MCF 10A (cell line): ENCODE results near the gene FERMT3. TPM values are rescaled to one million over a fixed set of nuclear protein-coding genes. Genes with fewer than 3 reads are reported as not detected.

Experiments used
- BruUV-seq: library from RNA; stranded (reverse); fragments of 400-500 nt; replicated peaks from 2 replicates; lab custom pipeline; 2021; lab: Mats Ljungman, UMichigan
- CTCF ChIA-PET: fragments of 300-600 bp; sonication (Branson Sonifier 250); formaldehyde crosslinking; extraction: SDS; loops from one replicate; lab custom pipeline; 2021; ENCODE audit warnings: antibody characterized with exemption, inconsistent platforms; lab: Yijun Ruan, JAX
- POLR2A ChIA-PET: fragments of 300-600, 350-650 bp; sonication (Branson Sonifier 250); formaldehyde crosslinking; extraction: SDS; loops from one replicate; lab custom pipeline; 2020; ENCODE audit warnings: antibody characterized with exemption, inconsistent platforms; lab: Yijun Ruan, JAX
- DNase-seq: peaks from one replicate; pipeline ENCODE4 v3.0.0-alpha.2; 2018; ENCODE audit not compliant: unreplicated experiment
- H3K27ac Mint-ChIP-seq: one replicate; pipeline ENCODE4 v1.8.0; 2022; ENCODE audit warnings: mild to moderate bottlenecking, low read depth, mixed read lengths; ENCODE audit not compliant: unreplicated experiment
- H3K27me3 Mint-ChIP-seq: one replicate; pipeline ENCODE4 v1.8.0; 2022; ENCODE audit warnings: mixed read lengths; ENCODE audit not compliant: insufficient read depth, unreplicated experiment
- H3K36me3 Mint-ChIP-seq: one replicate; pipeline ENCODE4 v1.8.0; 2022; ENCODE audit warnings: mild to moderate bottlenecking, moderate library complexity, mixed read lengths; ENCODE audit not compliant: insufficient read depth, unreplicated experiment
- H3K4me1 Mint-ChIP-seq: one replicate; pipeline ENCODE4 v1.8.0; 2022; ENCODE audit warnings: mixed read lengths; ENCODE audit not compliant: insufficient read depth, unreplicated experiment
- H3K4me3 Mint-ChIP-seq: one replicate; pipeline ENCODE4 v1.8.0; 2022; ENCODE audit warnings: mild to moderate bottlenecking, moderate library complexity, mixed read lengths; ENCODE audit not compliant: unreplicated experiment
- H3K9me3 Mint-ChIP-seq: one replicate; pipeline ENCODE4 v1.8.0; 2022; ENCODE audit warnings: mixed read lengths; ENCODE audit not compliant: unreplicated experiment
- CTCF ChIP-seq: fragments of 200-600 bp; IDR thresholded peaks from one replicate; pipeline ENCODE4 v1.8.0; 2022; ENCODE audit warnings: antibody characterized with exemption, mild to moderate bottlenecking; ENCODE audit not compliant: unreplicated experiment
- intact Hi-C: fragments of 100-400 bp; cut with micrococcal nuclease; formaldehyde crosslinking; loops from 2 replicates; pipeline ENCODE4 v1.14.1; 2022
- total RNA-seq: library from RNA; stranded (reverse); gene quantifications from 2 replicates; pipeline ENCODE4 v1.2.3, GENCODE V29; 2022

The FERMT3 gene
- total RNA-seq, 1 experiment from 2014 or later: 0.44 TPM

- Mint-ChIP-seq H3K27ac (peak overlapping the region; percentile 70), H3K27me3 (no peaks in the 10 kb centered on the region), H3K9me3 (no peaks in the 10 kb centered on the region), H3K4me1 (peaks cover 25% of the 10 kb centered on the region), H3K36me3 (peaks cover 42% of the 10 kb centered on the region), H3K4me3 (peak overlapping the region; percentile 93)
- no TSS peak for BruUV-seq
- no peak for TF ChIP-seq CTCF
- CTCF ChIA-PET: interaction anchor here (0.6 to 3.1 kb wide), 9 partner anchors 9 to 89 kb away, joined by 3 to 27 read pairs (median 4); partner anchors contain the start of genes CATSPERZ, ESRRA, PLCB3 and PRDX5
- intact Hi-C loops: no loop called here
- POLR2A ChIA-PET: interaction anchor here (0.5 to 10.8 kb wide), 13 partner anchors 8 to 92 kb away, joined by 3 to 122 read pairs (median 5); partner anchors contain the start of genes CATSPERZ, DNAJC4, ESRRA and NUDT22
- no peak for DNase-seq
Measured at GRCh38 chr11:64243236-64243854, 36.8 kb downstream of the FERMT3 start.

- BruUV-seq: no TSS peak
- H3K9me3 Mint-ChIP-seq: no peaks in the 10 kb centered on the region
- DNase-seq: no peak
- H3K27me3 Mint-ChIP-seq: no peaks in the 10 kb centered on the region
- H3K4me3 Mint-ChIP-seq: peak overlapping the region; percentile 93
- intact Hi-C loops: no loop called here
- CTCF ChIA-PET: interaction anchor here (0.6 to 3.1 kb wide), 6 partner anchors 8 to 74 kb away, joined by 3 to 27 read pairs (median 8); partner anchors contain the start of genes CATSPERZ, ESRRA, FERMT3 and PLCB3
- no peak for TF ChIP-seq CTCF
- peaks cover 25% of the 10 kb centered on the region for H3K4me1 Mint-ChIP-seq
- POLR2A ChIA-PET: interaction anchor here (0.6 to 10.8 kb wide), 8 partner anchors 13 to 1413 kb away, joined by 3 to 122 read pairs (median 16); partner anchors contain the start of genes CATSPERZ, DNAJC4, ESRRA and NUDT22
- H3K27ac Mint-ChIP-seq: peak overlapping the region; percentile 70
- peaks cover 37% of the 10 kb centered on the region for H3K36me3 Mint-ChIP-seq
Measured at GRCh38 chr11:64244107-64244506, 37.6 kb downstream of the FERMT3 start.

GRCh38 chr11:64244966-64245365, 38.4 kb downstream of the FERMT3 start:
- intact Hi-C loops: no loop called here
- no peak for DNase-seq
- no peaks in the 10 kb centered on the region for H3K9me3 Mint-ChIP-seq
- H3K36me3 Mint-ChIP-seq: peaks cover 31% of the 10 kb centered on the region
- peaks cover 20% of the 10 kb centered on the region for H3K4me1 Mint-ChIP-seq
- H3K27me3 Mint-ChIP-seq: no peaks in the 10 kb centered on the region
- no peak for TF ChIP-seq CTCF
- ChIA-PET POLR2A (interaction anchor here (0.6 to 10.8 kb wide), 22 partner anchors 11 to 1698 kb away, joined by 3 to 122 read pairs (median 9); partner anchors contain the start of genes AHNAK, BAD, CATSPERZ and DNAJC4), CTCF (interaction anchor here (0.6 to 3.1 kb wide), 10 partner anchors 9 to 311 kb away, joined by 3 to 27 read pairs (median 4); partner anchors contain the start of genes CATSPERZ, ESRRA and FERMT3)
- H3K27ac Mint-ChIP-seq: peak overlapping the region; percentile 69
- no TSS peak for BruUV-seq
- peak overlapping the region; percentile 93 for H3K4me3 Mint-ChIP-seq

GRCh38 chr11:64245401-64245796, 38.9 kb downstream of the FERMT3 start:
- Mint-ChIP-seq H3K27ac (peak overlapping the region; percentile 69), H3K27me3 (no peaks in the 10 kb centered on the region), H3K4me1 (peaks cover 16% of the 10 kb centered on the region), H3K36me3 (peaks cover 27% of the 10 kb centered on the region), H3K9me3 (no peaks in the 10 kb centered on the region), H3K4me3 (peak overlapping the region; percentile 93)
- DNase-seq: peak; percentile 53
- POLR2A ChIA-PET: interaction anchor here (0.6 to 10.8 kb wide), 22 partner anchors 11 to 1698 kb away, joined by 3 to 122 read pairs (median 6); partner anchors contain the start of genes AHNAK, BAD, CATSPERZ and DNAJC4
- no TSS peak for BruUV-seq
- CTCF ChIA-PET: interaction anchor here (0.6 to 3.1 kb wide), 11 partner anchors 10 to 404 kb away, joined by 3 to 27 read pairs (median 4); partner anchors contain the start of genes CATSPERZ, ESRRA and FERMT3
- no peak for TF ChIP-seq CTCF
- intact Hi-C loops: no loop called here
